H9 (cell line): Measurements from ENCODE around the gene TP53. TPM values are rescaled to one million over a fixed set of nuclear protein-coding genes. Genes with fewer than 3 reads are reported as not detected.

ENCODE experiments used
- DNase-seq: peaks from one replicate; pipeline ENCODE4 v3.0.0-alpha.2; 2017
- H2AFZ ChIP-seq: one replicate; pipeline ENCODE4 v1.6.1; 2013; ENCODE audit warnings: mild to moderate bottlenecking, low read length, control low read depth, moderate library complexity
- H2AK5ac ChIP-seq: 2 replicates; pipeline ENCODE4 v1.6.1; 2013; ENCODE audit warnings: low read length, control low read depth, mixed read lengths; ENCODE audit not compliant: insufficient read length
- H2BK120ac ChIP-seq: one replicate; pipeline ENCODE4 v1.6.1; 2013; ENCODE audit warnings: low read depth, mild to moderate bottlenecking, low read length, control low read depth, inconsistent platforms; ENCODE audit not compliant: poor library complexity, severe bottlenecking
- H2BK12ac ChIP-seq: 2 replicates; pipeline ENCODE4 v1.6.1; 2013; ENCODE audit warnings: low read length, control low read depth, mixed read lengths, low read depth; ENCODE audit not compliant: insufficient read length
- H2BK15ac ChIP-seq: 2 replicates; pipeline ENCODE4 v1.6.1; 2013; ENCODE audit warnings: low read depth, low read length, control low read depth
- H2BK20ac ChIP-seq: one replicate; pipeline ENCODE4 v1.6.1; 2013; ENCODE audit warnings: low read depth, mild to moderate bottlenecking, low read length, control low read depth, inconsistent platforms; ENCODE audit not compliant: poor library complexity, severe bottlenecking
- H2BK5ac ChIP-seq: 2 replicates; pipeline ENCODE4 v1.6.1; 2013; ENCODE audit warnings: low read length, control low read depth, mixed read lengths; ENCODE audit not compliant: insufficient read length
- H3K14ac ChIP-seq: 2 replicates; pipeline ENCODE4 v1.6.1; 2013; ENCODE audit warnings: low read length, control low read depth; ENCODE audit not compliant: insufficient read depth
- H3K18ac ChIP-seq: 2 replicates; pipeline ENCODE4 v1.6.1; 2013; ENCODE audit warnings: low read depth, mild to moderate bottlenecking, mixed read lengths, low read length, control low read depth; ENCODE audit not compliant: insufficient read length
- H3K23ac ChIP-seq: 2 replicates; pipeline ENCODE4 v1.6.1; 2013; ENCODE audit warnings: low read length, control low read depth, mixed read lengths, low read depth; ENCODE audit not compliant: insufficient read length
- H3K23me2 ChIP-seq: 2 replicates; pipeline ENCODE4 v1.6.1; 2013; ENCODE audit warnings: low read depth, mild to moderate bottlenecking, mixed read lengths, low read length, control low read depth; ENCODE audit not compliant: insufficient read length, poor library complexity, severe bottlenecking
- H3K27ac ChIP-seq: 2 replicates; pipeline ENCODE4 v1.5.1; 2013; ENCODE audit warnings: low read length, control low read depth, mixed read lengths, low read depth; ENCODE audit not compliant: insufficient read length
- H3K27me3 ChIP-seq: 2 replicates; pipeline ENCODE4 v1.6.1; 2013; ENCODE audit warnings: low read length, control low read depth, inconsistent platforms; ENCODE audit not compliant: insufficient read depth
- H3K4ac ChIP-seq: 2 replicates; pipeline ENCODE4 v1.6.1; 2013; ENCODE audit warnings: low read depth, mild to moderate bottlenecking, control low read depth, inconsistent platforms, low read length, moderate library complexity
- H3K4me1 ChIP-seq: 2 replicates; pipeline ENCODE4 v1.6.1; 2013; ENCODE audit warnings: low read length, control low read depth, inconsistent platforms; ENCODE audit not compliant: insufficient read depth
- H3K4me2 ChIP-seq: 2 replicates; pipeline ENCODE4 v1.6.1; 2013; ENCODE audit warnings: low read length, control low read depth, mixed read lengths; ENCODE audit not compliant: insufficient read length, insufficient read depth
- H3K56ac ChIP-seq: 2 replicates; pipeline ENCODE4 v1.6.1; 2013; ENCODE audit warnings: low read depth, mild to moderate bottlenecking, mixed read lengths, low read length, control low read depth; ENCODE audit not compliant: insufficient read length
- H3K79me1 ChIP-seq: 2 replicates; pipeline ENCODE4 v1.6.1; 2013; ENCODE audit warnings: low read depth, mild to moderate bottlenecking, moderate library complexity, low read length, control low read depth, inconsistent platforms; ENCODE audit not compliant: insufficient read depth, poor library complexity, severe bottlenecking
- H3K79me2 ChIP-seq: 2 replicates; pipeline ENCODE4 v1.6.1; 2013; ENCODE audit warnings: low read length, control low read depth, inconsistent platforms; ENCODE audit not compliant: insufficient read depth
- H3K9ac ChIP-seq: 2 replicates; pipeline ENCODE4 v1.6.1; 2013; ENCODE audit warnings: low read length, control low read depth, mixed read lengths; ENCODE audit not compliant: insufficient read length; ENCODE audit errors: extremely low read depth
- H3K9me3 ChIP-seq: one replicate; pipeline ENCODE4 v1.6.1; 2013; ENCODE audit warnings: low read depth, low read length, inconsistent platforms; ENCODE audit not compliant: control insufficient read depth
- H3T11ph ChIP-seq: one replicate; pipeline ENCODE4 v1.6.1; 2013; ENCODE audit warnings: mild to moderate bottlenecking, low read length, control low read depth, inconsistent platforms
- H4K20me1 ChIP-seq: one replicate; pipeline ENCODE4 v1.6.1; 2013; ENCODE audit not compliant: control insufficient read depth, insufficient read length, insufficient read depth
- H4K5ac ChIP-seq: 2 replicates; pipeline ENCODE4 v1.6.1; 2013; ENCODE audit warnings: low read depth, mild to moderate bottlenecking, mixed read lengths, low read length, control low read depth; ENCODE audit not compliant: insufficient read length
- H4K8ac ChIP-seq: replicated peaks from 2 replicates; pipeline ENCODE4 v1.6.1; 2013; ENCODE audit warnings: low read length, control low read depth, mixed read lengths, low read depth; ENCODE audit not compliant: insufficient read length
- H4K91ac ChIP-seq: 2 replicates; pipeline ENCODE4 v1.6.1; 2013; ENCODE audit warnings: low read depth, mild to moderate bottlenecking, moderate library complexity, mixed read lengths, low read length, control low read depth; ENCODE audit not compliant: insufficient read length
- H3K27ac Mint-ChIP-seq, 3 experiments: 2 replicates in 2 of 3; 3 replicates in 1 of 3; pipeline ENCODE4 v1.8.0; 2020 to 2021; ENCODE audit warnings: mixed read lengths in 3 of 3, mild to moderate bottlenecking in 1 of 3, moderate library complexity in 1 of 3
- H3K27me3 Mint-ChIP-seq: 2 replicates; pipeline ENCODE4 v1.8.0; 2021; ENCODE audit warnings: low read depth, mild to moderate bottlenecking, moderate library complexity, mixed read lengths
- H3K36me3 Mint-ChIP-seq, 3 experiments: 2 replicates in 2 of 3; 3 replicates in 1 of 3; pipeline ENCODE4 v1.8.0; 2020 to 2021; ENCODE audit warnings: low read depth in 3 of 3, mixed read lengths in 3 of 3; ENCODE audit not compliant: insufficient read depth in 1 of 3
- H3K4me1 Mint-ChIP-seq, 2 experiments: 2 replicates each; pipeline ENCODE4 v1.8.0; 2020; ENCODE audit warnings: mixed read lengths in 2 of 2
- H3K4me3 Mint-ChIP-seq, 2 experiments: 2 replicates in 1 of 2; 3 replicates in 1 of 2; pipeline ENCODE4 v1.8.0; 2020 to 2021; ENCODE audit warnings: mild to moderate bottlenecking in 2 of 2, mixed read lengths in 2 of 2, moderate library complexity in 1 of 2
- H3K9me3 Mint-ChIP-seq, 2 experiments: 2 replicates in 1 of 2; 3 replicates in 1 of 2; pipeline ENCODE4 v1.8.0; 2020; ENCODE audit warnings: mild to moderate bottlenecking in 2 of 2, mixed read lengths in 2 of 2, moderate library complexity in 1 of 2
- WGBS: extraction: QIAGEN DNeasy Blood & Tissue Kit; methylation state at CpG from one replicate; pipeline ENCODE4 v1.1.7; 2013; ENCODE audit warnings: missing lambda C conversion rate, low lambda C conversion rate, mixed read lengths; ENCODE audit not compliant: insufficient read length; ENCODE audit errors: extremely low coverage; 5-methylcytosine and 5-hydroxymethylcytosine counted together
- total RNA-seq: library from RNA; stranded (reverse); gene quantifications from 2 replicates; pipeline ENCODE4 v1.2.1, GENCODE V29; 2021
- TF ChIP-seq, protein P1 (sequence below): fragments of 200-600 bp; sonication (generic); conservative IDR thresholded peaks from 3 replicates; pipeline ENCODE4 v1.8.0; 2021; ENCODE audit warnings: antibody characterized with exemption, mild to moderate bottlenecking

The TP53 gene
- total RNA-seq, 1 experiment from 2014 or later, result 163 TPM

DNA sequence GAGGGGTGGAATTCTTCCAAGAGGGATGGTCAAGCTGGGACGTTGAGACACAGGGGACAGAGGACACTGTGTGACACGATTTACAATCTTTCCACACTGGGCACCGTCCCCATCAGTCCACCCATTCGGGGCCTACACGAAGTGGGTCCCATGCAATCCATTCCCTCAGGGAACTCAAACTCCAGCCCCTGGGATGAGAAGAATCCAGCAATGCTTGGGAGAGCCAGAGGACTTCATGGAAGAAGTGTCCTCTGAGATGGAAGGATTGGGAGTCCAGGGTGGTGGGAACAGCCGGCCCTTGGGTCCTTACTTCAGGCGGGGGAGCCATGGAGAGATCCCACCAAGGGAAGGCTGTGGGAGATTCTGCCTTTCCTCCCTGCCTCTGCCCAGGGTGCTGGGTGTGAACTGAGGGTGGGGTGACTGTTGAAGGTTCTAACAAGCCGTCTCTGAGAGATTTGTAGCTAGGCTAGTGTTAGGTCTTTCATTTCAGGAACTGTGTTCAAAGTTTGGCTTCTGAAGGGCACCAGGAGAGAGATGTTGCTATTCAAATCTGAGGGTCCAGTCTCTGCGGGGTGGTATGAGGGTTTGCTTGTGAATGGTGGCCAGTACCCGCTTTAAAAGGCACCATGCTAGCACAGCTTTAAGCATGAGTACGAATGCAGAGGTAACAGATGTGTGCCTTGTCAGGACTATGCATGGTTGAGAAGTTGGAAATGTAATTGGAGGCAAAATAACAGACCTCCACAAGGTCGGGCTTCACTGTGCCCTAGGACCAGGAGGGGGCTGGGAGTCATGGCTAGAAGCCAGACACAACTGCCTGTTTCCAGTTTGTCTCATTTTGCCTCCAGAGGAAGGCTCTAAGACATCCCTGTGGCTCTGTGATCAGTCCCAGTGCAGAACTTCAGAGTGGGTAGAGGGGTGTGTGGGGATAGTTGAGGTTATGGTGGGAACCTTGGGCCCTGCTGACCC, 34.6 kb downstream of the TP53 start:
- Histone ChIP-seq H4K8ac (no peak overlapping the region), H3K14ac (no peak overlapping the region), H2BK5ac (no peak overlapping the region), H3K23me2 (peaks cover 20% of the 10 kb centered on the region), H3K27ac (no peak overlapping the region), H3K79me1 (no peaks in the 10 kb centered on the region), H3K56ac (no peak overlapping the region), H4K5ac (no peak overlapping the region), H4K20me1 (no peaks in the 10 kb centered on the region), H2BK120ac (no peak overlapping the region), H4K91ac (no peak overlapping the region), H3K4ac (no peak overlapping the region), H2BK12ac (no peak overlapping the region), H3K9me3 (no peaks in the 10 kb centered on the region), H3K18ac (no peak overlapping the region), H3K9ac (no peak overlapping the region), H2AFZ (no peak overlapping the region), H3K27me3 (peaks cover 5% of the 10 kb centered on the region), H2AK5ac (no peak overlapping the region), H3K23ac (no peak overlapping the region), H3K79me2 (no peaks in the 10 kb centered on the region), H3T11ph (no peak overlapping the region), H2BK20ac (no peak overlapping the region), H2BK15ac (no peak overlapping the region), H3K4me2 (peak overlapping the region; percentile 82), H3K4me1 (peaks cover 3% of the 10 kb centered on the region; the same call in 1 of the 2 replicates)
- DNase-seq, result no peak
- Mint-ChIP-seq H3K9me3 (peaks cover 0 to 3% of the 10 kb centered on the region in 2 experiments; a peak in 1 of 5 replicates), H3K4me1 (peaks cover 38 to 56% of the 10 kb centered on the region in 2 experiments), H3K27me3 (peaks cover 63% of the 10 kb centered on the region), H3K4me3 (peak overlapping the region; percentile 69 to 91), H3K36me3 (peaks cover 7 to 29% (median 10%) of the 10 kb centered on the region in 3 experiments; a peak in 6 of 7 replicates), H3K27ac (no peak overlapping the region)
- TF ChIP-seq, protein P1, sequence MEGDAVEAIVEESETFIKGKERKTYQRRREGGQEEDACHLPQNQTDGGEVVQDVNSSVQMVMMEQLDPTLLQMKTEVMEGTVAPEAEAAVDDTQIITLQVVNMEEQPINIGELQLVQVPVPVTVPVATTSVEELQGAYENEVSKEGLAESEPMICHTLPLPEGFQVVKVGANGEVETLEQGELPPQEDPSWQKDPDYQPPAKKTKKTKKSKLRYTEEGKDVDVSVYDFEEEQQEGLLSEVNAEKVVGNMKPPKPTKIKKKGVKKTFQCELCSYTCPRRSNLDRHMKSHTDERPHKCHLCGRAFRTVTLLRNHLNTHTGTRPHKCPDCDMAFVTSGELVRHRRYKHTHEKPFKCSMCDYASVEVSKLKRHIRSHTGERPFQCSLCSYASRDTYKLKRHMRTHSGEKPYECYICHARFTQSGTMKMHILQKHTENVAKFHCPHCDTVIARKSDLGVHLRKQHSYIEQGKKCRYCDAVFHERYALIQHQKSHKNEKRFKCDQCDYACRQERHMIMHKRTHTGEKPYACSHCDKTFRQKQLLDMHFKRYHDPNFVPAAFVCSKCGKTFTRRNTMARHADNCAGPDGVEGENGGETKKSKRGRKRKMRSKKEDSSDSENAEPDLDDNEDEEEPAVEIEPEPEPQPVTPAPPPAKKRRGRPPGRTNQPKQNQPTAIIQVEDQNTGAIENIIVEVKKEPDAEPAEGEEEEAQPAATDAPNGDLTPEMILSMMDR, result no peak
- WGBS, result no CpG with 5 or more reads among the region's 12 CpGs
